ENCODE data around the gene ESYT1.

ESYT1 gene

DNA sequence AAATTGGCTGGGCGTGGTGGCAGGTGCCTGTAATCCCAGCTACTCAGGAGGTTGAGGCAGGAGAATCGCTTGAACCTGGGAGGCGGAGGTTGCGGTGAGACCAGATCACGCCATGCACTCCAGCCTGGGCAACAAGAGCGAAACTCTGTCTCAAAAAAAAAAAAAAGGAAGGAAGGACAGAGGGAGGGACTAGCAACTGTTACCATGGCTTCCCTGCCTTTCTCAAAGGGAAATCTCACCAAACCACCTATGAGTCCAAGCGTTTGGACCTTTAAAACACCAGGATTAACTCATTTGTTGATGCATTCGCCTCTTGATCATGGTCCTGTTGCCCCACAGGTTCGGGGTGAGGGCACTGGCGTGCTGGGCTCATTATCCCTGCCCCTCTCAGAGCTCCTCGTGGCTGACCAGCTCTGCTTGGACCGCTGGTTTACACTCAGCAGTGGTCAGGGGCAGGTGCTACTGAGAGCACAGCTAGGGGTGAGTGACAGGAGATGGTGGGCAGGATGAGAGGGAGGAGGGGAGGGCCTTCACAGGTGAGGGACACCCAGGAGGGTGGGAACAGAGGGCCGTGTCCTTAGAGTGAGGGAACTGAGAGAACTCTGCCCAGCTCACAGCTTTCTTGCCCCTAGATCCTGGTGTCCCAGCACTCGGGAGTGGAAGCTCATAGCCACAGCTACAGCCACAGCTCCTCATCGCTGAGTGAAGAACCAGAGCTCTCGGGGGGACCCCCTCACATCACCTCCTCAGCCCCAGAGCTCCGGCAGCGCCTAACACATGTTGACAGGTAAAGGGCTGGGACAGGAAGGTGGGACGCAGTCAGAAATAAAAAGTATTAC lies 14.1 kb downstream of the ESYT1 start:
- TF ChIP-seq, protein P1, sequence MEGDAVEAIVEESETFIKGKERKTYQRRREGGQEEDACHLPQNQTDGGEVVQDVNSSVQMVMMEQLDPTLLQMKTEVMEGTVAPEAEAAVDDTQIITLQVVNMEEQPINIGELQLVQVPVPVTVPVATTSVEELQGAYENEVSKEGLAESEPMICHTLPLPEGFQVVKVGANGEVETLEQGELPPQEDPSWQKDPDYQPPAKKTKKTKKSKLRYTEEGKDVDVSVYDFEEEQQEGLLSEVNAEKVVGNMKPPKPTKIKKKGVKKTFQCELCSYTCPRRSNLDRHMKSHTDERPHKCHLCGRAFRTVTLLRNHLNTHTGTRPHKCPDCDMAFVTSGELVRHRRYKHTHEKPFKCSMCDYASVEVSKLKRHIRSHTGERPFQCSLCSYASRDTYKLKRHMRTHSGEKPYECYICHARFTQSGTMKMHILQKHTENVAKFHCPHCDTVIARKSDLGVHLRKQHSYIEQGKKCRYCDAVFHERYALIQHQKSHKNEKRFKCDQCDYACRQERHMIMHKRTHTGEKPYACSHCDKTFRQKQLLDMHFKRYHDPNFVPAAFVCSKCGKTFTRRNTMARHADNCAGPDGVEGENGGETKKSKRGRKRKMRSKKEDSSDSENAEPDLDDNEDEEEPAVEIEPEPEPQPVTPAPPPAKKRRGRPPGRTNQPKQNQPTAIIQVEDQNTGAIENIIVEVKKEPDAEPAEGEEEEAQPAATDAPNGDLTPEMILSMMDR (IDR thresholded peaks at IDR 0.05; ENCODE audit: borderline replicate concordance, insufficient read depth, low read depth, low read length): no peak
- H3K4me3 ChIP-seq (ENCODE audit: low read depth, low read length): no peak overlapping the region

DNA sequence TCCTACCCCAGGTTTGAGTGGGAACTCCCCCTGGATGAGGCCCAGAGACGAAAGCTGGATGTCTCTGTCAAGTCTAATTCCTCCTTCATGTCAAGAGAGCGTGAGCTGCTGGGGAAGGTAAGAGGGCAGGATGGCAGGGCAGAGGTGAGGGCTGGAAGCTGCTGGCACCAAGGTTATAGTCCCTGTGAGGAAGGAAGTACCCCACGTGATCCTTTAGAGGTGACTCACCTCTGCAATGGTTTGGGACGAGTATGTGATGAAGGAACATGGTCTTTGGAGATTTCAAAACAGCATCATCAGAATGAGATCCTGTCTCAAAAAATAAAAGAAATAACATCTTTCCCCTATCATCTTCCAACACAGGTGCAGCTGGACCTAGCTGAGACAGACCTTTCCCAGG lies 15.2 kb downstream of the ESYT1 start:
- TF ChIP-seq, protein P1 (IDR thresholded peaks at IDR 0.05; ENCODE audit: borderline replicate concordance, insufficient read depth, low read depth, low read length): no peak
- H3K4me3 ChIP-seq (ENCODE audit: low read depth, low read length): no peak overlapping the region

DNA sequence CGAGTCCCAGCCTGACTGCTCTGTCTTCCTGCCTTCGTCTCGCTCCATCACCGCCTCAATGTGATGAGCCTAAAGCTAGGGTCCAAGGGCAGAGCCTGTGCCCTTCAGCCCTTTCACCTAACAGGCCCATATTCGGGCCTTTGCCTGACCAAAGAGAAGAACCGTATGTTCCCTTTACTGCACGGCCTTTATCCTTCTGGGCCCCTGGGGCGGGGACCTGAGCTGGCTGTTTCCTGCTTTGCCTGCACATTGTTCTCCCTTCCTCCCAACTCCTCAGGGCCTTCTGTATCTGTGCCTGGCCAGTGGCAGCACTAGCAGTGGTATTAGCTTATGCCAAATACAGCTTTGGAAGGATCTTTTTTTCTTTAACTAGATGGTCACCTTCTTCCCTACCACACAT lies 15.8 kb downstream of the ESYT1 start:
- H3K4me3 ChIP-seq (ENCODE audit: low read depth, low read length): no peak overlapping the region
- TF ChIP-seq, protein P1 (IDR thresholded peaks at IDR 0.05; ENCODE audit: borderline replicate concordance, insufficient read depth, low read depth, low read length): no peak

DNA sequence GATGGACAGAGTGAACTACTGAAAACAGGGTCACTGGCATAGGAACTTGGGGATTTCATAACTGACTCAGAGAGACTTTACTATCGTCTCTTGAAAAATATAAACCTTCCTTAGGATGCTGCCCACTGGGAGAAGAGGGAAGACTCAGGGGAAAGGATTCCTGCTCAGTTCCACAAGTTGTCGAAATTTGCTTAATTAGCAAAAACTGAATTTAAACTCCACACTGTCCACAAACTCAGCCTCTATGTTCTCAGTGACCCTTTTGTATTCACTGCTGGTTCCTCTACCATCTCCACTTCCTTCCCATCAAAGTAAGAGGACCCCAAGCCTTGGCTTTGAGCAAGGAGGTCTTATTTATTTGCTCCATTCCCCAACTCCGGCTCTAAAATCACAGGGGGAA lies 17.1 kb downstream of the ESYT1 start:
- TF ChIP-seq, protein P1 (IDR thresholded peaks at IDR 0.05; ENCODE audit: borderline replicate concordance, insufficient read depth, low read depth, low read length): no peak

DNA sequence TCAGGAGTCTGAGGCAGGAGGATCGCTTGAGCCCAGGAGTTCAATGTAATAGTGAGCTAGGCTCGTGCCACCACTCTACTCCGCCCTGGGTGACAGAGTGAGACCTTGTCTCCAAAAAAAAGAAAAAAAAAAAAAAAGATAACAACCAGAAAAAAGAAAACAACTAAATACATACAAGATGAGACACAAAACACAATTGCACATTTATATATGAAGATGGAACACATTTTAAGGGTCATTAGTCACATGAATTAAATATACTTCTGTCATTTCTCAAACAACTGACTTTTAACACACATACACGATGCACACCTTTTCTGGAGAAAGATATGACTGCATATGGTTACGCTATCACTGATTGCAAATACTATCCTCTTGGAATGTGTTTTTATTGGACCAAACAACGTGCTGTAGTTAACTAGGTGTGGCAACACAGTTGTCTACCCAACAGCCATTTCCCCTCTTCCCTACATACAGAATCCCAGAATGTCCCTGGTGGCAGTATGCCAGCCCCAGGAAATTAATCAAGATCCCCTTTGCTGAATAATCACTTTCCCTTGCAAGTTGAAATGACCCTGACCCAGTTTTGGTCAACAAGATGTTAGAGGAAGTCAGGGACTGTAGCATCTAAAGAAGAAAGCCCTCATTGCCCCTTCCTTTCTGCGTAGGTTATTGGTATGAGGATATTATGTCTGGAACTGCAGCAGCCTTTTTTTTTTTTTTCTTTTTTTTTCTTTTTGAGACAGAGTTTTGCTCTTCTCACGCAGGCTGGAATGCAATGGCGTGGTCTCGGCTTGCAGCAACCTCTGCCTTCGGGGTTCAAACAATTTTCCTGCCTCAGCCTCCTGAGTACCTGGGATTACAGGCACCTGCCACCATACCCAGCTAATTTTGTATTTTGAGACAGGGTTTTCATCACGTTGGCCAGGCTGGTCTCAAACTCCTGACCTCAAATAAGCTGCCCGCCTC lies 18.7 kb downstream of the ESYT1 start:
- TF ChIP-seq, protein P1 (IDR thresholded peaks at IDR 0.05; ENCODE audit: borderline replicate concordance, insufficient read depth, low read depth, low read length): no peak
- no peak overlapping the region for H3K4me3 ChIP-seq (ENCODE audit: low read depth, low read length)

More for the DNA sequence above, 17.1 kb downstream of the ESYT1 start:
- no peak overlapping the region for H3K4me3 ChIP-seq (ENCODE audit: low read depth, low read length)

DNA sequence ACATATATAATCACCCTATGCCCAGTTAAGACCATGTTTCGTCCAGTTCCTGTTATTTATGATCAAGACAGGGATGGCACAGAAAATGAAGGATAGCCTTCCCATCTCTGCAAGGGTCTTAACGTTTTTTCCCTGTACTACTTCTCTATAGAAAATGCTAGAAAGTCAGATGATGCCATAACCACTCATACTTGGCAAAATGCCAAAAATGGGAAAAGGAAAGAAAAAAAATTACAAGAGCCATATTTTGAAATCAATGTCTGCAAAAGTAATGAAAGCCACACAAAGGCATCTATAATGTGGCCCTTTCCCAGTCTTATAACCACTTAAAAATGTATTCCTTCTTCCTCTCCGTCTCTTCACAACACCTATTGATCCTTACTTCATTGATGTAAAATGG lies 22.5 kb downstream of the ESYT1 start:
- H3K4me3 ChIP-seq (ENCODE audit: low read depth, low read length): no peak overlapping the region
- TF ChIP-seq, protein P1 (IDR thresholded peaks at IDR 0.05; ENCODE audit: borderline replicate concordance, insufficient read depth, low read depth, low read length): no peak
